ENCODE measurements around the gene EML4. TPM values are rescaled to one million over a fixed set of nuclear protein-coding genes. Genes with fewer than 3 reads are reported as not detected.

EML4 gene
- polyA plus RNA-seq, 1 of the 3 experiments (the other 2 are of a cell fraction) = 35.0 TPM

DNA sequence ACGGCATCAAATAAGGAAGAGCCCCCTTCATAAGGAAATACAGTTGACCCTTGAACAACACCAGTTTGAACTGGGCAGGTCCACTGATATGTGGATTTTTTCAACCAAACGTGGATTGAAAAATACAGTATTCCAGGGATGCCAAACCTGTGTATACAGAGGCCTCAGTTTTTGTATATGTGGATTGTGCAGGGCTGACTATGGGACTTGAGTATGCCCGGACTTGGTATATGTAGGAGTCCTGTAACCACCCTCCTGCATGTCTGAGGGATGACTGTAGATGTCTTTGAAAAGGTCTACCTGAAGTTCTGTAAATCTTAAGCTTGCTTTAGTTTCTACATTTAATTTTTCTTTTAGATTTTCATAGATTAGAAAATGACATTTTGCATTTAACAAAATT, 50.0 kb downstream of the EML4 start:
- 90% methylated on average over 3 of the region's 3 CpGs for WGBS (ENCODE audit: low lambda C conversion rate)
- H3K79me2 ChIP-seq (ENCODE audit: insufficient read depth) = peaks cover 70% of the 10 kb centered on the region
- H3F3A ChIP-seq (replicated peaks; ENCODE audit: insufficient read depth) = peaks cover 11% of the 10 kb centered on the region
- peaks cover 6 to 18% of the 10 kb centered on the region in 2 experiments; a peak in 3 of 4 replicates for H3K4me1 ChIP-seq (ENCODE audit: control insufficient read depth in 1 of 2, insufficient read depth in 2 of 2, low read depth in 1 of 2, low read length in 1 of 2)
- no peak overlapping the region for H3K27ac ChIP-seq (ENCODE audit: low read depth in 2 of 2, low read length in 1 of 2)
- no peaks in the 10 kb centered on the region for H3K36me3 ChIP-seq (replicated peaks in 1 of 2; ENCODE audit: control insufficient read depth in 1 of 2, insufficient read depth in 2 of 2, low read length in 1 of 2)
- no peak overlapping the region for H3K4me3 ChIP-seq (ENCODE audit: low read depth in 2 of 2, low read length in 1 of 2)
- H3K9me2 ChIP-seq = no peaks in the 10 kb centered on the region
- no peak for DNase-seq
- POLR2A ChIA-PET = no interaction called here
- no peak for TF ChIP-seq EZH2phosphoT487 (IDR thresholded peaks at IDR 0.05; ENCODE audit: borderline replicate concordance, low read depth)
- TF ChIP-seq YY1 (IDR thresholded peaks at IDR 0.05; ENCODE audit: low read depth) = no peak
- no peak for TF ChIP-seq GATA2 (CRISPR knock-in tag; IDR thresholded peaks at IDR 0.05)
- TF ChIP-seq FOXM1 (IDR thresholded peaks at IDR 0.05; ENCODE audit: low read depth) = no peak
- TF ChIP-seq, protein P1, sequence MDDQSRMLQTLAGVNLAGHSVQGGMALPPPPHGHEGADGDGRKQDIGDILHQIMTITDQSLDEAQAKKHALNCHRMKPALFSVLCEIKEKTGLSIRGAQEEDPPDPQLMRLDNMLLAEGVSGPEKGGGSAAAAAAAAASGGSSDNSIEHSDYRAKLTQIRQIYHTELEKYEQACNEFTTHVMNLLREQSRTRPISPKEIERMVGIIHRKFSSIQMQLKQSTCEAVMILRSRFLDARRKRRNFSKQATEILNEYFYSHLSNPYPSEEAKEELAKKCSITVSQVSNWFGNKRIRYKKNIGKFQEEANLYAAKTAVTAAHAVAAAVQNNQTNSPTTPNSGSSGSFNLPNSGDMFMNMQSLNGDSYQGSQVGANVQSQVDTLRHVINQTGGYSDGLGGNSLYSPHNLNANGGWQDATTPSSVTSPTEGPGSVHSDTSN (IDR thresholded peaks at IDR 0.05) = no peak
- TF ChIP-seq, protein P2, sequence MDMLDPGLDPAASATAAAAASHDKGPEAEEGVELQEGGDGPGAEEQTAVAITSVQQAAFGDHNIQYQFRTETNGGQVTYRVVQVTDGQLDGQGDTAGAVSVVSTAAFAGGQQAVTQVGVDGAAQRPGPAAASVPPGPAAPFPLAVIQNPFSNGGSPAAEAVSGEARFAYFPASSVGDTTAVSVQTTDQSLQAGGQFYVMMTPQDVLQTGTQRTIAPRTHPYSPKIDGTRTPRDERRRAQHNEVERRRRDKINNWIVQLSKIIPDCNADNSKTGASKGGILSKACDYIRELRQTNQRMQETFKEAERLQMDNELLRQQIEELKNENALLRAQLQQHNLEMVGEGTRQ (IDR thresholded peaks at IDR 0.05; ENCODE audit: borderline replicate concordance, low read depth, low read length) = no peak
- TF ChIP-seq, protein P3, sequence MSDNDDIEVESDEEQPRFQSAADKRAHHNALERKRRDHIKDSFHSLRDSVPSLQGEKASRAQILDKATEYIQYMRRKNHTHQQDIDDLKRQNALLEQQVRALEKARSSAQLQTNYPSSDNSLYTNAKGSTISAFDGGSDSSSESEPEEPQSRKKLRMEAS (IDR thresholded peaks at IDR 0.05; ENCODE audit: low read depth) = no peak
- no peak for TF ChIP-seq SIN3A (IDR thresholded peaks at IDR 0.05; ENCODE audit: borderline replicate concordance, low read depth, low read length)
- no peak for TF ChIP-seq EP300 (IDR thresholded peaks at IDR 0.05; ENCODE audit: borderline replicate concordance in 1 of 2, low read depth in 1 of 2, low read length in 1 of 2)
- no peak for TF ChIP-seq NFIC (IDR thresholded peaks at IDR 0.05; ENCODE audit: borderline replicate concordance)
- TF ChIP-seq RCOR1 (IDR thresholded peaks at IDR 0.05; ENCODE audit: low read length) = no peak
- TF ChIP-seq MXI1 (IDR thresholded peaks at IDR 0.05; ENCODE audit: low read depth, low read length) = no peak
- TF ChIP-seq GABPA (IDR thresholded peaks at IDR 0.05; ENCODE audit: low read depth) = no peak
- H3K27me3 ChIP-seq (ENCODE audit: insufficient read depth) = no peaks in the 10 kb centered on the region
- no peak overlapping the region for H3K9ac ChIP-seq
- H3K4me2 ChIP-seq = no peak overlapping the region
- no peaks in the 10 kb centered on the region for H3K9me3 ChIP-seq
- no peak overlapping the region for H2AFZ ChIP-seq (ENCODE audit: low read depth)
- peaks cover 3% of the 10 kb centered on the region; the same call in 1 of the 2 replicates for H4K20me1 ChIP-seq (ENCODE audit: insufficient read depth)
- CTCF ChIA-PET = interaction anchor here (1.0 kb wide), 1 partner anchor 123 kb away, joined by 4 read pairs; no protein-coding TSS in a partner anchor

DNA sequence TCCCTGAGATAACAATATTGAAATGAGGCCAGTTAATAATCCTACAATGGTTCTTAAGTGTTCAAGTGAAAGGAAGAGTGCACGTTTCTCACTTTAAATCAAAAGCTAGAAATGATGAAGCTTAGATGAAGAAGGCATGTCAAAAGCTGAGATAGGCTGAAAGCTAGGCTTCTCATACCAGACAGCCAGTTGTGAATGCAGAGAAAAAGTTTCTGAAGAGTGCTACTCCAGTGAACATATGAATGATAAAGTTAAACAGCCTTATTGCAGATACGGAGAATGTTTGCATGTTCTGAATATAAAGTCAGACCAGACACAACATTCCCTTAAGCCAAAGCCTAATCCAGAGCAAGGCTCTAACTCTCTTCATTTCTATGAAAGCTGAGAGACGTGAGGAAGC, 51.4 kb downstream of the EML4 start:
- Histone ChIP-seq H3K9ac (no peak overlapping the region), H3K36me3 (replicated peaks in 1 of 2; ENCODE audit: control insufficient read depth in 1 of 2, insufficient read depth in 2 of 2, low read length in 1 of 2) (peaks cover 0 to 4% of the 10 kb centered on the region in 2 experiments)

More for the DNA sequence above, 51.4 kb downstream of the EML4 start:
- peaks cover 18% of the 10 kb centered on the region for H3F3A ChIP-seq (replicated peaks; ENCODE audit: insufficient read depth)
- CTCF ChIA-PET = interaction anchor here (0.8 to 1.4 kb wide), 5 partner anchors 9 to 351 kb away, joined by 3 to 6 read pairs (median 3); no protein-coding TSS in a partner anchor
- DNase-seq = no peak
- no peaks in the 10 kb centered on the region for H3K27me3 ChIP-seq (ENCODE audit: insufficient read depth)
- WGBS (ENCODE audit: low lambda C conversion rate) = 87% methylated on average over 3 of the region's 3 CpGs
- no peaks in the 10 kb centered on the region for H3K9me2 ChIP-seq
- H3K4me3 ChIP-seq (ENCODE audit: low read depth in 2 of 2, low read length in 1 of 2) = no peak overlapping the region
- H4K20me1 ChIP-seq (ENCODE audit: insufficient read depth) = 0 out of 2 replicates have a peak, but pooled peaks cover 3% of the 10 kb centered on the region
- H3K9me3 ChIP-seq = no peaks in the 10 kb centered on the region
- POLR2A ChIA-PET = no interaction called here
- peaks cover 70% of the 10 kb centered on the region for H3K79me2 ChIP-seq (ENCODE audit: insufficient read depth)
- H3K4me2 ChIP-seq = no peak overlapping the region
- H2AFZ ChIP-seq (ENCODE audit: low read depth) = no peak overlapping the region
- H3K27ac ChIP-seq (ENCODE audit: low read depth in 2 of 2, low read length in 1 of 2) = peak overlapping the region in 1 of 2 experiments; percentile 17; a peak in 2 of 4 replicates
- peaks cover 7 to 23% of the 10 kb centered on the region in 2 experiments; a peak in 3 of 4 replicates for H3K4me1 ChIP-seq (ENCODE audit: control insufficient read depth in 1 of 2, insufficient read depth in 2 of 2, low read depth in 1 of 2, low read length in 1 of 2)
- TF ChIP-seq, protein P4, sequence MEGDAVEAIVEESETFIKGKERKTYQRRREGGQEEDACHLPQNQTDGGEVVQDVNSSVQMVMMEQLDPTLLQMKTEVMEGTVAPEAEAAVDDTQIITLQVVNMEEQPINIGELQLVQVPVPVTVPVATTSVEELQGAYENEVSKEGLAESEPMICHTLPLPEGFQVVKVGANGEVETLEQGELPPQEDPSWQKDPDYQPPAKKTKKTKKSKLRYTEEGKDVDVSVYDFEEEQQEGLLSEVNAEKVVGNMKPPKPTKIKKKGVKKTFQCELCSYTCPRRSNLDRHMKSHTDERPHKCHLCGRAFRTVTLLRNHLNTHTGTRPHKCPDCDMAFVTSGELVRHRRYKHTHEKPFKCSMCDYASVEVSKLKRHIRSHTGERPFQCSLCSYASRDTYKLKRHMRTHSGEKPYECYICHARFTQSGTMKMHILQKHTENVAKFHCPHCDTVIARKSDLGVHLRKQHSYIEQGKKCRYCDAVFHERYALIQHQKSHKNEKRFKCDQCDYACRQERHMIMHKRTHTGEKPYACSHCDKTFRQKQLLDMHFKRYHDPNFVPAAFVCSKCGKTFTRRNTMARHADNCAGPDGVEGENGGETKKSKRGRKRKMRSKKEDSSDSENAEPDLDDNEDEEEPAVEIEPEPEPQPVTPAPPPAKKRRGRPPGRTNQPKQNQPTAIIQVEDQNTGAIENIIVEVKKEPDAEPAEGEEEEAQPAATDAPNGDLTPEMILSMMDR (IDR thresholded peaks at IDR 0.05) = no peak
- TF ChIP-seq GABPA (IDR thresholded peaks at IDR 0.05; ENCODE audit: low read depth) = no peak
- no peak for TF ChIP-seq POLR2AphosphoS5 (IDR thresholded peaks at IDR 0.05; ENCODE audit: low read depth, low read length)
- TF ChIP-seq, protein P5, sequence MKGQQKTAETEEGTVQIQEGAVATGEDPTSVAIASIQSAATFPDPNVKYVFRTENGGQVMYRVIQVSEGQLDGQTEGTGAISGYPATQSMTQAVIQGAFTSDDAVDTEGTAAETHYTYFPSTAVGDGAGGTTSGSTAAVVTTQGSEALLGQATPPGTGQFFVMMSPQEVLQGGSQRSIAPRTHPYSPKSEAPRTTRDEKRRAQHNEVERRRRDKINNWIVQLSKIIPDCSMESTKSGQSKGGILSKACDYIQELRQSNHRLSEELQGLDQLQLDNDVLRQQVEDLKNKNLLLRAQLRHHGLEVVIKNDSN (IDR thresholded peaks at IDR 0.05; ENCODE audit: borderline replicate concordance, low read depth) = no peak
- TF ChIP-seq, protein P6, sequence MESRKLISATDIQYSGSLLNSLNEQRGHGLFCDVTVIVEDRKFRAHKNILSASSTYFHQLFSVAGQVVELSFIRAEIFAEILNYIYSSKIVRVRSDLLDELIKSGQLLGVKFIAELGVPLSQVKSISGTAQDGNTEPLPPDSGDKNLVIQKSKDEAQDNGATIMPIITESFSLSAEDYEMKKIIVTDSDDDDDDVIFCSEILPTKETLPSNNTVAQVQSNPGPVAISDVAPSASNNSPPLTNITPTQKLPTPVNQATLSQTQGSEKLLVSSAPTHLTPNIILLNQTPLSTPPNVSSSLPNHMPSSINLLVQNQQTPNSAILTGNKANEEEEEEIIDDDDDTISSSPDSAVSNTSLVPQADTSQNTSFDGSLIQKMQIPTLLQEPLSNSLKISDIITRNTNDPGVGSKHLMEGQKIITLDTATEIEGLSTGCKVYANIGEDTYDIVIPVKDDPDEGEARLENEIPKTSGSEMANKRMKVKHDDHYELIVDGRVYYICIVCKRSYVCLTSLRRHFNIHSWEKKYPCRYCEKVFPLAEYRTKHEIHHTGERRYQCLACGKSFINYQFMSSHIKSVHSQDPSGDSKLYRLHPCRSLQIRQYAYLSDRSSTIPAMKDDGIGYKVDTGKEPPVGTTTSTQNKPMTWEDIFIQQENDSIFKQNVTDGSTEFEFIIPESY (IDR thresholded peaks at IDR 0.05; ENCODE audit: borderline replicate concordance, low read depth) = no peak

Data from SK-N-SH (cell line).